GM03348 (cell line): ENCODE results near the gene AUTS2.

Source experiments
- DNase-seq: peaks from one replicate; pipeline ENCODE4 v3.0.0; 2012; ENCODE audit warnings: low spot score

AUTS2 gene

GRCh38 chr7:70829221-70830059, 1231.2 kb downstream of the AUTS2 start:
- peak; percentile 89 for DNase-seq

GRCh38 chr7:70830060-70830395, 1231.8 kb downstream of the AUTS2 start:
- DNase-seq: no peak

DNA sequence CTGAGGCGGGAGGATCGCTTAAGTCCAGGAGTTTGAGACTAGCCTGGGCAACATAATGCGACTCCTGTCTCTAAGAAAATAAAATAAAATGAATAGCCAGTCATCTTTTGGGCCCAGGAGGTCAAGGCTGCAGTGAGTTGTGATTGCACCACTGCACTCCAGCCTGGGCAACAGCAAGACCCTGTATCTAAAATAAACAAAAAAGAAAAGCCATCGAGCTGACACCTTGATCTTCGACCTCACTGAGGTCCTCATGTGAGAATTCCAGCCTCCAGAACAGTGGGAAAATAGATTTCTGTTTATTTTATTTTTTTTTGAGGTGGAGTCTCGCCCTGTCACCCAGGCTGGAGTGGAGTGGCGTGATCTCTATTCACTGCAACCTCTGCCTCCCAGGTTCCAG, 1232.2 kb downstream of the AUTS2 start:
- no peak for DNase-seq

GRCh38 chr7:70833726-70834125, 1235.5 kb downstream of the AUTS2 start:
- DNase-seq: peak; percentile 53

DNA sequence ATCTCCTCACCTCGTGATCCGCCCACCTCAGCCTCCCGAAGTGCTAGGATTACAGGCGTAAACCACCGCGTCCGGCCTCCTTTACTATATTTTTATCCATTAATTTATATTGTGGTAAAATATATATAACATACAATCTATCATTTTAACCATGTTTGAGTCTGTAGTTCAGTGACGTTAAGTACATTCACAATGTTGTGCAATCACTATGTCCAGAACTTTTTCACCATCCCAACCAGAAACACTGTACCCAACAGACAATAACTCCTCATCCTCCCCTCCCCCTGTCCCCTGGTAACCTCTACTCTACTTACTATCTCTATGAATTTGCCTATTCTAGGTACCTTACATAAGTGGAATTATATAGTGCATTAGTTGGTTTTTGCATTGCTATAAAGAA, 1236.1 kb downstream of the AUTS2 start:
- no peak for DNase-seq

GRCh38 chr7:70835658-70836057, 1237.4 kb downstream of the AUTS2 start:
- DNase-seq: no peak

GRCh38 chr7:70836279-70836678, 1238.0 kb downstream of the AUTS2 start:
- DNase-seq: no peak

DNA sequence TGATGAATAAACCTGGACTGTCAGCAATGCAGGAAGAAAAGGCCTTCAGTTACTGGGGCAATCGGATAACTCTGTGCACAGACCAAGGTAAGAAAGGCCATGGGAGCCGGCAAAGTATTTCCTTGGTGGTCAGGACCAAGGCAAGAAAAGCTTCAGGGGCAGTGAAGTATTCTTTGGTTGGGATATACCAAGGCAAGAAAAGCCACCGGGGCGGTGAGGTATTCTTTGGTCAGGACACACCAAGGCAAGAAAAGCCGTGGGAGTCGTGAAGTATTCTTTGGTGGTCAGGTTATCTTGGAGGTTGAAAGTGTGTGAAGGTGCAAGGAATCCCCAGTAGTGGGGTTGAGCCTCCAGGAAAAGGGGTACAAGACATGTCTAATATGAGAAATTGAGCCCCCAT, 1238.7 kb downstream of the AUTS2 start:
- no peak for DNase-seq

DNA sequence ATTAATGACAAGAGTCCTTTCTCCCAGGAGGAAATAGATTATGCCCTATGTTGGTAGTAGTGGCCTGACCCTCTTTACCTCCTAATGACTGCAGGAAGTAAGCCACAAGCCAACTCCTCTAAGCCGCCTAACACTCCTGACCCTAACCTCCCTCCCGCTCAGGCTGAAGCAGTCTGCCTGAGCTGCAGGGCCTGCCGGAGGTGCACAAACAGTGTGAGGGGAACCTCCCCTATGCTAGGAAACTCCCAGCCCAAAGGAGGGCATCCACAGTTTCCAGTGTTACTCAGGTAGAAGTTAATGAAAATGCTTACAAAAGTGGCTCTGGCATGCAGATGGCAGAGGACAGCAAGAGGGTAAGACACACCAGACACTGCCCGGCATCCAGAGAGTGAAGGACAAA, 1239.3 kb downstream of the AUTS2 start:
- no peak for DNase-seq

DNA sequence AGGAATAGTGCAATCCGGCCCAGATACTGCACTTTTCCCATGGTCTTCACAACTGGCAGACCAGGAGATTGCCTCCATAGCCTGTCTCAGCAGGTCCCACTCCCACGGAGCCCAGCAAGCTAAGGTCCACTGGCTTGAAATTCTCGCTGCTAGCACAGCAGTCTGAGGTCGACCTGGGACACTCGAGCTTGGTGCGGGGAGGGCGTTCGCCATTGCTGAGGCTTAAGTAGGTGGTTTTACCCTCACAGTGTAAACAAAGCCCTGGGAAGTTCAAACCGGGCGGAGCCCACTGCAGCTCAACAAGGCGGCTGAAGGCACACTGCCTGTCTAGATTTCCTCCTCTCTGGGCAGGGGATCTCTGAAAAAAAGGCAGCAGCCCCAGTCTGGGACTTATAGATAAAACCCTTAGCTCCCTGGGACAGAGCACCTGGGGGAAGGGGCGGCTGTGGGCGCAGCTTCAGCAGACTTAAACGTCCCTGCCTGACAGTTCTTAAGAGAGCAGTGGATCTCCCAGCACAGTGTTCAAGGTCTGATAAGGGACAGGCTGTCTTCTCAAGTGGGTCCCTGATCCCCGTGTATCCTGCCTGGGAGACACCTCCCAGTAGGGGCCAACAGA, 1240.1 kb downstream of the AUTS2 start:
- DNase-seq: no peak
